Measurements from ENCODE around the gene IRAG1.
"Not testable (repeated sequence)": the region's sequence is repeated elsewhere in the genome, so short reads cannot be mapped to it uniquely, and the experiment has no call there.

IRAG1 gene

GRCh38 chr11:10686311-10686710, 7.2 kb downstream of the IRAG1 start:
- DNase-seq (ENCODE audit: low read depth, low spot score), result no peak
- ChIA-PET CTCF (interaction anchor here (1.1 kb wide), 1 partner anchor 10 kb away, joined by 3 read pairs; no protein-coding TSS in a partner anchor), POLR2A (no interaction called here)
- TF ChIP-seq CTCF (IDR thresholded peaks at IDR 0.05; ENCODE audit: insufficient read depth, low read length, missing control alignments), result no peak
- H3K4me3 ChIP-seq (ENCODE audit: low read depth, low read length), result no peak overlapping the region

GRCh38 chr11:10683429-10683828, 10.1 kb downstream of the IRAG1 start:
- H3K4me3 ChIP-seq (ENCODE audit: low read depth, low read length), result no peak overlapping the region
- POLR2A ChIA-PET, result interaction anchor here (0.6 kb wide), 1 partner anchor 53 kb away, joined by 3 read pairs; no protein-coding TSS in a partner anchor

GRCh38 chr11:10680956-10681487, 12.5 kb downstream of the IRAG1 start:
- ChIA-PET CTCF (interaction anchor here (0.8 to 1.7 kb wide), 5 partner anchors 10 to 500 kb away, joined by 3 to 5 read pairs (median 3); partner anchors contain the start of gene IRAG1), POLR2A (no interaction called here)
- DNase-seq (ENCODE audit: low read depth, low spot score), result no peak
- TF ChIP-seq CTCF (IDR thresholded peaks at IDR 0.05; ENCODE audit: insufficient read depth, low read length, missing control alignments), result no peak
- H3K4me3 ChIP-seq (ENCODE audit: low read depth, low read length), result no peak overlapping the region

More at GRCh38 chr11:10683429-10683828, 10.1 kb downstream of the IRAG1 start:
- no peak for TF ChIP-seq CTCF (IDR thresholded peaks at IDR 0.05; ENCODE audit: insufficient read depth, low read length, missing control alignments)
- CTCF ChIA-PET, result interaction anchor here (0.6 to 1.3 kb wide), 5 partner anchors 10 to 476 kb away, joined by 3 to 4 read pairs (median 3); partner anchors contain the start of gene IRAG1
- no peak for DNase-seq (ENCODE audit: low read depth, low spot score)

- CTCF ChIA-PET, result interaction anchor here (1.7 kb wide), 1 partner anchor 14 kb away, joined by 4 read pairs; the partner anchor contains the start of gene IRAG1
- DNase-seq (ENCODE audit: low read depth, low spot score); H3K4me3 ChIP-seq (ENCODE audit: low read depth, low read length); POLR2A ChIA-PET: not testable (repeated sequence)
These were observed 13.3 kb downstream of the IRAG1 start for GRCh38 chr11:10680279-10680678.

GRCh38 chr11:10679644-10680043, 13.9 kb downstream of the IRAG1 start:
- CTCF ChIA-PET, result interaction anchor here (0.9 to 1.7 kb wide), 3 partner anchors 8 to 15 kb away, joined by 3 to 4 read pairs (median 3); partner anchors contain the start of gene IRAG1
- POLR2A ChIA-PET, result interaction anchor here (0.6 kb wide), 1 partner anchor 38 kb away, joined by 3 read pairs; no protein-coding TSS in a partner anchor
- DNase-seq (ENCODE audit: low read depth, low spot score), result no peak
- no peak overlapping the region for H3K4me3 ChIP-seq (ENCODE audit: low read depth, low read length)
- no peak for TF ChIP-seq CTCF (IDR thresholded peaks at IDR 0.05; ENCODE audit: insufficient read depth, low read length, missing control alignments)

GRCh38 chr11:10678101-10678500, 15.5 kb downstream of the IRAG1 start:
- H3K4me3 ChIP-seq (ENCODE audit: low read depth, low read length), result no peak overlapping the region
- POLR2A ChIA-PET, result interaction anchor here (0.6 kb wide), 1 partner anchor 142 kb away, joined by 3 read pairs; no protein-coding TSS in a partner anchor
- DNase-seq (ENCODE audit: low read depth, low spot score), result no peak
- no peak for TF ChIP-seq CTCF (IDR thresholded peaks at IDR 0.05; ENCODE audit: insufficient read depth, low read length, missing control alignments)
- CTCF ChIA-PET, result interaction anchor here (1.2 to 1.6 kb wide), 4 partner anchors 11 to 138 kb away, joined by 3 to 8 read pairs (median 4); partner anchors contain the start of gene RNF141
